GM12878 (cell line): ENCODE results near the gene METTL21C. TPM values are rescaled to one million over a fixed set of nuclear protein-coding genes. Genes with fewer than 3 reads are reported as not detected.

Experiments
- ATAC-seq: fragments of 200-7000 bp; cut with Tn5 transposase; 3 replicates; pipeline ENCODE4 v1.9.1; 2020; ENCODE audit warnings: mild to moderate bottlenecking, moderate library complexity
- BruUV-seq: library from RNA; stranded (reverse); fragments of 400-500 nt; replicated peaks from 2 replicates; lab custom pipeline; 2021; lab: Mats Ljungman, UMichigan
- CTCF ChIA-PET: fragments of 300-600 bp; sonication (Branson Sonifier 250); formaldehyde crosslinking; extraction: SDS; loops from one replicate; lab custom pipeline; 2021; ENCODE audit warnings: inconsistent platforms; lab: Yijun Ruan, JAX
- POLR2A ChIA-PET: fragments of 350-600 bp; formaldehyde crosslinking; extraction: SDS; loops from one replicate; lab custom pipeline; 2021; ENCODE audit warnings: inconsistent platforms; lab: Charles Lee
- RAD21 ChIA-PET: fragments of 300-600 bp; sonication (Branson Sonifier 250); formaldehyde crosslinking; loops from one replicate; lab custom pipeline; 2023; ENCODE audit warnings: antibody characterized with exemption; ENCODE audit not compliant: unreplicated experiment; lab: Charles Lee
- SMC1A ChIA-PET: fragments of 300-600 bp; sonication (Branson Sonifier 250); formaldehyde crosslinking; loops from one replicate; lab custom pipeline; 2023; ENCODE audit not compliant: unreplicated experiment, uncharacterized antibody; lab: Charles Lee
- DNase-seq: peaks from one replicate; pipeline ENCODE4 v3.0.0-alpha.2; 2011; ENCODE audit warnings: low read depth, low spot score
- FAIRE-seq: peaks from 3 replicates; lab custom pipeline; 2011; peaks lifted over from hg19 to GRCh38; lab: Jason Lieb, UNC
- H2AFZ ChIP-seq: 2 replicates; pipeline ENCODE4 v1.6.0; 2011; ENCODE audit warnings: low read depth, low read length, control low read depth; ENCODE audit not compliant: control insufficient read depth
- H3K27ac ChIP-seq: 2 replicates; pipeline ENCODE4 v1.5.1; 2011; ENCODE audit warnings: control low read depth; ENCODE audit not compliant: control insufficient read depth, insufficient read depth
- H3K27me3 ChIP-seq, 2 experiments: replicated peaks in 1 of 2; 2 replicates each; pipeline versions ENCODE4 v1.6.0 to v1.6.1; 2011; ENCODE audit warnings: low read length in 1 of 2; ENCODE audit not compliant: control insufficient read depth in 2 of 2, insufficient read depth in 2 of 2
- H3K36me3 ChIP-seq, 2 experiments: 2 replicates each; pipeline ENCODE4 v1.5.1; 2011; ENCODE audit warnings: low read length in 1 of 2; ENCODE audit not compliant: control insufficient read depth in 2 of 2, insufficient read depth in 2 of 2
- H3K4me1 ChIP-seq: 2 replicates; pipeline ENCODE4 v1.6.1; 2011; ENCODE audit warnings: mild to moderate bottlenecking, low read length, moderate library complexity, mixed read lengths; ENCODE audit not compliant: control insufficient read depth, insufficient read depth
- H3K4me2 ChIP-seq: 2 replicates; pipeline ENCODE4 v1.6.0; 2011; ENCODE audit warnings: control low read depth; ENCODE audit not compliant: control insufficient read depth, insufficient read depth
- H3K4me3 ChIP-seq: fragments of 200-600 bp; sonication (generic); 2 replicates; pipeline ENCODE4 v1.5.1; 2016
- H3K79me2 ChIP-seq: 2 replicates; pipeline ENCODE4 v1.6.0; 2011; ENCODE audit warnings: low read length; ENCODE audit not compliant: control insufficient read depth, insufficient read depth
- H3K9ac ChIP-seq: 2 replicates; pipeline ENCODE4 v1.8.0; 2011; ENCODE audit warnings: low read length, control low read depth, mixed read lengths; ENCODE audit not compliant: control insufficient read depth, insufficient read depth
- H3K9me3 ChIP-seq: replicated peaks from 3 replicates; pipeline ENCODE4 v1.5.1; 2011; ENCODE audit warnings: mild to moderate bottlenecking, low read length; ENCODE audit not compliant: control insufficient read depth, insufficient read depth
- H4K20me1 ChIP-seq: 2 replicates; pipeline ENCODE4 v1.6.0; 2011; ENCODE audit not compliant: control insufficient read depth, insufficient read depth
- BACH1 ChIP-seq: fragments of 450-650 bp; IDR thresholded peaks from 2 replicates; pipeline ENCODE4 v1.6.1; 2017; ENCODE audit warnings: mild to moderate bottlenecking, borderline replicate concordance
- HDAC6 ChIP-seq: fragments of 200-600 bp; sonication (generic); IDR thresholded peaks from one replicate; pipeline ENCODE4 v1.8.0; 2017; ENCODE audit warnings: antibody characterized with exemption; ENCODE audit not compliant: unreplicated experiment
- IKZF2 ChIP-seq, 2 experiments: fragments of 450-650 bp; IDR thresholded peaks; 2 replicates each; pipeline ENCODE4 v1.6.1; 2017; ENCODE audit warnings: mild to moderate bottlenecking in 2 of 2, moderate library complexity in 2 of 2
- NFYB ChIP-seq: IDR thresholded peaks from 2 replicates; pipeline ENCODE4 v1.6.1; 2011; ENCODE audit warnings: low read depth, mild to moderate bottlenecking, low read length, improper control_type of control experiment, moderate library complexity; ENCODE audit not compliant: insufficient read depth
- NR2C2 ChIP-seq: IDR thresholded peaks from 2 replicates; pipeline ENCODE4 v1.6.1; 2011; ENCODE audit warnings: borderline replicate concordance, low read depth; ENCODE audit not compliant: control insufficient read depth, insufficient read length
- SMAD5 ChIP-seq: IDR thresholded peaks from 2 replicates; pipeline ENCODE4 v1.6.1; 2016; ENCODE audit warnings: antibody characterized with exemption, low read depth
- SREBF1 ChIP-seq: IDR thresholded peaks from 2 replicates; pipeline ENCODE4 v1.6.1; 2012; ENCODE audit warnings: mild to moderate bottlenecking, low read length
- TCF7 ChIP-seq: IDR thresholded peaks from 2 replicates; pipeline ENCODE4 v1.6.1; 2014; ENCODE audit warnings: antibody characterized with exemption, borderline replicate concordance
- WRNIP1 ChIP-seq: IDR thresholded peaks from 2 replicates; pipeline ENCODE4 v1.6.1; 2011; ENCODE audit warnings: low read depth, low read length, improper control_type of control experiment, borderline replicate concordance
- ZBED1 ChIP-seq: IDR thresholded peaks from 2 replicates; pipeline ENCODE4 v1.6.1; 2016; ENCODE audit warnings: borderline replicate concordance
- WGBS: methylation state at CpG from one replicate; pipeline ENCODE4 v1.1.6; 2016; ENCODE audit warnings: low lambda C conversion rate; ENCODE audit not compliant: insufficient replicate concordance, insufficient coverage; ENCODE audit errors: missing lambda C conversion rate; 5-methylcytosine and 5-hydroxymethylcytosine counted together
- in situ Hi-C: fragments of 300-500 bp; cut with MboI; formaldehyde crosslinking; loops from 9 replicates; pipeline ENCODE4 v1.14.3; 2018; ENCODE audit warnings: mixed read lengths
- intact Hi-C: fragments of 100-400 bp; cut with micrococcal nuclease; formaldehyde crosslinking; loops from one replicate; pipeline ENCODE4 v1.14.2; 2022; ENCODE audit not compliant: unreplicated experiment
- polyA plus RNA-seq, 11 experiments: library from polyadenylated mRNA; depleted of rRNA in 4 of 11; unstranded in 6 of 11; stranded (reverse) in 5 of 11; fragments of >200 nt; fragmentation: Nextera tagmentation in 4 of 11; fragmentation: Illumina TruSeq in 1 of 11; extraction: Ambion mirVana in 4 of 11; extraction: Trizol in 1 of 11; gene quantifications; 1 replicate in 1 of 11; 2 replicates in 10 of 11; pipeline versions ENCODE4 v1.2.1 to v1.2.3, GENCODE V29; 2011 to 2016; ENCODE audit warnings: inconsistent platforms in 2 of 11, missing spikeins in 2 of 11, low read depth in 1 of 11
- total RNA-seq, 4 experiments: library from RNA; depleted of rRNA in 3 of 4; stranded (reverse); fragments of >200 nt in 3 of 4; fragmentation: Illumina TruSeq in 1 of 4; extraction: Trizol in 1 of 4; gene quantifications; 2 replicates each; pipeline versions ENCODE4 v1.2.1 to v1.2.3, GENCODE V29; 2013 to 2021
- TF ChIP-seq, protein P1 (sequence below): fragments of 450-650 bp; IDR thresholded peaks from 2 replicates; pipeline ENCODE4 v1.6.1; 2014; ENCODE audit warnings: mild to moderate bottlenecking
- TF ChIP-seq, protein P2 (sequence below): fragments of 150-350 bp; IDR thresholded peaks from 2 replicates; pipeline ENCODE4 v1.6.1; 2016; ENCODE audit warnings: low read depth, low read length

The METTL21C gene
- total and polyA plus RNA-seq, 10 of the 15 experiments (the other 5 are each of a cell fraction or from before 2014, with no cell fraction given) = 0.13 TPM; not detected in 9

DNA sequence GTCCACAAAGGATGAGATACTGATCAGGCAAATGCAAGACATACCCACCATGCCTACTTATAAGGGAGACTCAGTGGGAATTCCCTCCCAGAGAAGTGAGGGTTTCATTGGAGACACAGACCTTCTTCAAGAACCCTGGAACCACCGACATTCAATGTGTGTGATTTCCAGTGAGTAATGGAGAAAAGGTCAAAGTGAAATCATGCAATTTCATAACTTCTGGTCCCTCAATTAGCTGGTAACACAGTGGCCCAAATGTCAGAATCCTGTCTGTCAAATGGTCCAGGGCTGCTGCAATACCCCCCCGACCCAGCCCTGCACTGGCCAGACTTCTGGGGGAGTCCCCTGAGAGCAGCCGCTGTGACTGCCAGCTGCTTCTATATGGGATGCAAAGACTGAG is 4.7 kb upstream of the METTL21C start:
- ChIA-PET SMC1A (no interaction called here), RAD21 (no interaction called here), POLR2A (no interaction called here), CTCF (no interaction called here)
- 20% methylated on average over 3 of the region's 3 CpGs for WGBS
- no peak overlapping the region for H3K9ac ChIP-seq
- no TSS peak for BruUV-seq
- ATAC-seq (no peak), FAIRE-seq (no peak), DNase-seq (no peak)
- intact Hi-C loops (no loop called here), in situ Hi-C loops (no loop called here)
- H3K4me3 ChIP-seq = no peak overlapping the region
- no peak overlapping the region for H3K4me2 ChIP-seq
- H3K79me2 ChIP-seq = no peaks in the 10 kb centered on the region
- no peaks in the 10 kb centered on the region for H3K36me3 ChIP-seq
- no peaks in the 10 kb centered on the region for H3K9me3 ChIP-seq
- H3K27me3 ChIP-seq = no peaks in the 10 kb centered on the region
- TF ChIP-seq, protein P1, sequence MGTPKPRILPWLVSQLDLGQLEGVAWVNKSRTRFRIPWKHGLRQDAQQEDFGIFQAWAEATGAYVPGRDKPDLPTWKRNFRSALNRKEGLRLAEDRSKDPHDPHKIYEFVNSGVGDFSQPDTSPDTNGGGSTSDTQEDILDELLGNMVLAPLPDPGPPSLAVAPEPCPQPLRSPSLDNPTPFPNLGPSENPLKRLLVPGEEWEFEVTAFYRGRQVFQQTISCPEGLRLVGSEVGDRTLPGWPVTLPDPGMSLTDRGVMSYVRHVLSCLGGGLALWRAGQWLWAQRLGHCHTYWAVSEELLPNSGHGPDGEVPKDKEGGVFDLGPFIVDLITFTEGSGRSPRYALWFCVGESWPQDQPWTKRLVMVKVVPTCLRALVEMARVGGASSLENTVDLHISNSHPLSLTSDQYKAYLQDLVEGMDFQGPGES = no peak
- TF ChIP-seq ZBED1 = no peak
- no peak for TF ChIP-seq SMAD5
- no peak for TF ChIP-seq BACH1
- TF ChIP-seq, protein P2, sequence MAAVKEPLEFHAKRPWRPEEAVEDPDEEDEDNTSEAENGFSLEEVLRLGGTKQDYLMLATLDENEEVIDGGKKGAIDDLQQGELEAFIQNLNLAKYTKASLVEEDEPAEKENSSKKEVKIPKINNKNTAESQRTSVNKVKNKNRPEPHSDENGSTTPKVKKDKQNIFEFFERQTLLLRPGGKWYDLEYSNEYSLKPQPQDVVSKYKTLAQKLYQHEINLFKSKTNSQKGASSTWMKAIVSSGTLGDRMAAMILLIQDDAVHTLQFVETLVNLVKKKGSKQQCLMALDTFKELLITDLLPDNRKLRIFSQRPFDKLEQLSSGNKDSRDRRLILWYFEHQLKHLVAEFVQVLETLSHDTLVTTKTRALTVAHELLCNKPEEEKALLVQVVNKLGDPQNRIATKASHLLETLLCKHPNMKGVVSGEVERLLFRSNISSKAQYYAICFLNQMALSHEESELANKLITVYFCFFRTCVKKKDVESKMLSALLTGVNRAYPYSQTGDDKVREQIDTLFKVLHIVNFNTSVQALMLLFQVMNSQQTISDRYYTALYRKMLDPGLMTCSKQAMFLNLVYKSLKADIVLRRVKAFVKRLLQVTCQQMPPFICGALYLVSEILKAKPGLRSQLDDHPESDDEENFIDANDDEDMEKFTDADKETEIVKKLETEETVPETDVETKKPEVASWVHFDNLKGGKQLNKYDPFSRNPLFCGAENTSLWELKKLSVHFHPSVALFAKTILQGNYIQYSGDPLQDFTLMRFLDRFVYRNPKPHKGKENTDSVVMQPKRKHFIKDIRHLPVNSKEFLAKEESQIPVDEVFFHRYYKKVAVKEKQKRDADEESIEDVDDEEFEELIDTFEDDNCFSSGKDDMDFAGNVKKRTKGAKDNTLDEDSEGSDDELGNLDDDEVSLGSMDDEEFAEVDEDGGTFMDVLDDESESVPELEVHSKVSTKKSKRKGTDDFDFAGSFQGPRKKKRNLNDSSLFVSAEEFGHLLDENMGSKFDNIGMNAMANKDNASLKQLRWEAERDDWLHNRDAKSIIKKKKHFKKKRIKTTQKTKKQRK = no peak
- no peak for TF ChIP-seq IKZF2 (IDR thresholded peaks at IDR 0.05)
- no peak for TF ChIP-seq HDAC6
- no peak for TF ChIP-seq NFYB
- no peak for TF ChIP-seq TCF7
- TF ChIP-seq NR2C2 = no peak
- no peak for TF ChIP-seq WRNIP1
- no peak for TF ChIP-seq SREBF1
- H3K4me1 ChIP-seq = no peaks in the 10 kb centered on the region
- H3K27ac ChIP-seq = no peak overlapping the region
- no peaks in the 10 kb centered on the region for H4K20me1 ChIP-seq
- H2AFZ ChIP-seq = no peak overlapping the region
